Mucosa of gallbladder (tissue), 1 donor: ENCODE measurements around the gene AP4M1. TPM values are rescaled to one million over a fixed set of nuclear protein-coding genes. Genes with fewer than 3 reads are reported as not detected.

Experiments
- DNase-seq: peaks from one replicate; pipeline ENCODE4 v3.0.0-alpha.2; 2020; ENCODE audit warnings: low spot score
- total RNA-seq: library from RNA; stranded (reverse); gene quantifications from one replicate; pipeline ENCODE4 v1.2.1, GENCODE V29; 2021
- donor health status: DM: no; HTN: no; CAD: no.

Gene AP4M1, protein sequence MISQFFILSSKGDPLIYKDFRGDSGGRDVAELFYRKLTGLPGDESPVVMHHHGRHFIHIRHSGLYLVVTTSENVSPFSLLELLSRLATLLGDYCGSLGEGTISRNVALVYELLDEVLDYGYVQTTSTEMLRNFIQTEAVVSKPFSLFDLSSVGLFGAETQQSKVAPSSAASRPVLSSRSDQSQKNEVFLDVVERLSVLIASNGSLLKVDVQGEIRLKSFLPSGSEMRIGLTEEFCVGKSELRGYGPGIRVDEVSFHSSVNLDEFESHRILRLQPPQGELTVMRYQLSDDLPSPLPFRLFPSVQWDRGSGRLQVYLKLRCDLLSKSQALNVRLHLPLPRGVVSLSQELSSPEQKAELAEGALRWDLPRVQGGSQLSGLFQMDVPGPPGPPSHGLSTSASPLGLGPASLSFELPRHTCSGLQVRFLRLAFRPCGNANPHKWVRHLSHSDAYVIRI
- 34.1 TPM for total RNA-seq

DNA sequence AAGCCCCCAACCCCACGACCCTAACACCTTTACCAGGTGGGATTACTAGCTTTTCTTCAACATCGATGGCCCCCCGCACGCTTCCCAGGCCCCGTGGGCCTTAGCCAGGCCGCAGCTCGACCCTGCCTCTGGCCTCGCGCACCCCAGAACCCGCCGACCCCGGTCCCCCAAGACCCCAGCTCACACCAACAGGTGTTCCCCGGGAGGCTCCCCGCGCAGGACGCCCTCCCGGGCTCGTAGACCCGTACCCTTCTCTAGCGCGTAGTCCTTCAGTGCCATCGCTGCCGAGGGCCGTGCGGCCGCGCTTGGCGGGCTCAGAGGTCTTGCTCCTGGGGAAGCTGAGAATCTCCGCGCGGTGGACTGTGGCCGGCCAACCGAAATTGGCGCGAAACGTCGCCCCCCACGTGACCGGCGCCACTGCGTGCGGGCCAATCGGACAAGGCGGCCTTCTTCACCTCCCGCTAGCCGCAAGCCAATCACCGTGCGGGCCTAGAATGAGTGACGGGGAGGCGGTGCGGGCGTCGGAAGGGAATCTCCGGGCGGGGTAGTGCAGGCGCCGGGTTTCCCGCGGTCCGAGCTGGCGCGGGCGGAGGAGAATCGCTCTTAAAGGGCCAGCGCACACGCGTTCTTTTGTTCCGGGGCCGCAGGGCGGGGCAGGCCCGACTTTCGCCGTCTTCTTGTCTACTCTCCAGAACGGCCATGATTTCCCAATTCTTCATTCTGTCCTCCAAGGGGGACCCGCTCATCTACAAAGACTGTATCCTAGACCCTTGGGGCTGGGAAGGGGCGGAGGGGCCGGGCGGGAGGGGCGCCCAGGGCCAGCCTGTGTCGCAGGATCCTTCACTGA, at the start of gene AP4M1, which contains the start of gene MCM7:
Gene AP4M1, plus strand, starts transcription at position 628 of the 847 bp plus-strand sequence. Its CDS starts 72 bp downstream, at position 700.
Gene MCM7, minus strand, starts transcription at position 382 of the 847 bp plus-strand sequence. Its CDS starts 103 bp downstream, at position 279.
- peak; percentile 99 for DNase-seq

DNA sequence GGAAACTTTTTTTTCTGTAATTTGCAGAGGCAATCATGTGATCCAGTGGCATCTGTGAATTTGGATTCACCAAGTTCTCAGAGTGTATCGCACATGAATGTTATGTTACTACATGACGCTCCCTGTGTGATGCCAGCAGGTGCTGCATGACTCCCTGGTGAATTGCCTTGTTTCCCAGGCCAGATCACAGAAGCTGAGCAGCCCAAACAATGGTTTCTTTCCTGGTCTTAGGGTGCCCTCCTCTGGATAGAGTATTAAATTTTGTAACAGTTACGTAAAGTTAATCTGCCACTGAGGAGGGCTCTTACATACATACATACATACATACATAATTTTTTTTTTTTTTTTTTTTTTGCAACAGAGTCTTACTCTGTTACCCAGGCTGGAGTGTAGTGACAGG, 48.2 kb upstream of the AP4M1 start:
- DNase-seq: peak; percentile 54

- no peak for DNase-seq
Observed at GRCh38 chr7:100057006-100057405, 44.4 kb upstream of the AP4M1 start.

DNA sequence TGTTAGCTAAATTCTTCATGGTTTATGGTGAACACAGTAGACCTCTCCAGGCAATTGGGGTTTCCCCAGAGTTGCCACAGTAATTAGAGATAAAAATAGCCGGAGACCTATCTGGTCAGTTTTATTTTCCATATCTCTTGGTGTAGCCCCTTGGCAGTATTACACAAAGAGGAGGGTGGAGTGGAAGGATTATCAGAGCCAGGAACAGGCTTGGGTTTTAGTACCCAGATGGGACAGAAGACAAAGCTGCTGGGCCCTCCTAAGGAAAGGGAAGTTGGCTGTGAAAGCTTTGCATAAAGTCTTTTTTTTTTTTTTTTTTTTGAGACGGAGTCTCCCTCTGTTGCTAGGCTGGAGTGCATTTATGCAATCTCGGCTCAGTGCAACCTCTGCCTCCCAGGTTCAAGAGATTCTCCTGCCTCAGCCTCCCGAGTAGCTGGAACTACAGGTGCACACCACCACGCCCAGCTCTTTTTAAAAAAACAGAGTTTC, 42.1 kb upstream of the AP4M1 start:
- no peak for DNase-seq

GRCh38 chr7:100061518-100062193, 39.8 kb upstream of the AP4M1 start:
- no peak for DNase-seq

- no peak for DNase-seq
Observed at GRCh38 chr7:100063376-100063775, 38.1 kb upstream of the AP4M1 start.

GRCh38 chr7:100064162-100064561, 37.3 kb upstream of the AP4M1 start:
- DNase-seq: no peak

GRCh38 chr7:100065452-100066186, 35.8 kb upstream of the AP4M1 start:
- no peak for DNase-seq

GRCh38 chr7:100066953-100067352, 34.5 kb upstream of the AP4M1 start:
- no peak for DNase-seq

GRCh38 chr7:100069991-100070390, 31.5 kb upstream of the AP4M1 start:
- DNase-seq: no peak

- no peak for DNase-seq
Observed at GRCh38 chr7:100071018-100071723, 30.3 kb upstream of the AP4M1 start.

DNA sequence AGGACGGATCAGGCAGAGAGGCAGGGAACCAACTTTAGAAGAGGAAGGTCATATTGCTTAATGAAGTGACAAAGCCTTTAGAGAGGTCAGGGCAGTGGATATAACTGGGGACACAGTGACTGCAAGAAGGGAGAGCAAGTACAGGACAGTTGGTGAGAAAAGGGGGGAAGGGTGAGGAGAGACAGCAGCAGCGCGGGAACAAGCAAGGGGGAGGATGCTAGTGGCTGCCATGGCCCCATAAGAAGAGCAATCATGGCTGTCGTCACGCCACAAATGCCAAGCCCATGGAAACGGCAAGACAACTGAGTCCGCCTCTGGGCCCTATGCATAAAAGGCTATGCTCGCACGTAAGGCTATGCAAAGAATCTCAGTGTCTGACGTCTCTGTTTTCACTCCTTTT, 29.0 kb upstream of the AP4M1 start:
- no peak for DNase-seq

DNA sequence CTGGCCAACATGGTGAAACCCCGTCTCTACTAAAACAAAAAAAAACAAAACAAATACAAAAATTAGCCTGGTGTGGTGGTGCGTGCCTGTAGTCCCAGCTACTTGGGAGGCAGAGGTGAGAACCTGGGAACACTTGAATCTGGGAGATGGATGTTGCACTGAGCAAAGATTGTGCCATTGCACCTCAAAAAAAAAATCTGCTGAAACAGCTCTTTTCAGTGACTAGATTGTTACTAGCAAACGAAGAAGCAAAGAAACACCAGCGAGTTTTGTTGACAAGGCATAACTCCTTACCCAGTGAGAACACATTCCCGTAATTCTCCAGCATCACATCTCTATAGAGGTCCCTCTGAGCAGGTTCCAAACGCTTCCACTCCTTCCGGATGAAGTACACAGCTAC, 26.6 kb upstream of the AP4M1 start:
- DNase-seq: no peak

GRCh38 chr7:100075418-100075817, 26.0 kb upstream of the AP4M1 start:
- DNase-seq: no peak

GRCh38 chr7:100077205-100077604, 24.2 kb upstream of the AP4M1 start:
- no peak for DNase-seq

DNA sequence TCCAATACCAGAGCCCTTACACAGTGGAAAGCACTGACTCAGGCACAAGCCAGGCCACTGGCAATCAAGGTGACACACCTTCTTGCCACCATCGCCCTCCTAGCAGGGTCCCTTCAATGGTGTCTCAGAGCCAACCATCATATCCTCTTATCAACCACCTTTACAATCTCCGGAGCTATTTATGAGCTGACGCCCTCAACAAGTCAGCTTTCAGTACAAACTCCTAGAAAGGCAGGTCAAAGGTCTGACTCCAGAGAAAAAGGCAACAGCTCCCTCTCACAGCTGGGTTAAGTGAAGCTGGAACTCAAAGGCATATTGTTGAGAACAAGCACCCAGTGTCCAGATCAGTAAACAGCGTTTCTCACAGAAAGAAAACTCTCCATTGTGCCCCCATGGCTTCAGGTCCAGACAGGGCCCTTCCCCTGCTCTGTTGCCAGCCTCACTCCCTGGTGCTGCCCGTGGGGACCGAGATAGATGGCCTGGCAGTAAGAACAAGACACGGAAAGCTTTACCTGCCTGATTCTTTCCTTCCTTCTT, 22.4 kb upstream of the AP4M1 start:
- DNase-seq: no peak

GRCh38 chr7:100080907-100081534, 20.4 kb upstream of the AP4M1 start:
- DNase-seq: no peak

GRCh38 chr7:100081535-100082102, 19.8 kb upstream of the AP4M1 start, which contains the start of gene ZNF3:
Gene ZNF3, minus strand, starts transcription at chr7:100081723. Its CDS starts 4,366 bp downstream, at chr7:100077357.
- DNase-seq: peak; percentile 98

- DNase-seq: no peak
Observed at GRCh38 chr7:100082978-100083377, 18.5 kb upstream of the AP4M1 start.
